Measurements from ENCODE around the gene FGF5. TPM values are rescaled to one million over a fixed set of nuclear protein-coding genes. Genes with fewer than 3 reads are reported as not detected.

Gene FGF5
- total RNA-seq, 1 experiment from 2014 or later: not detected

DNA sequence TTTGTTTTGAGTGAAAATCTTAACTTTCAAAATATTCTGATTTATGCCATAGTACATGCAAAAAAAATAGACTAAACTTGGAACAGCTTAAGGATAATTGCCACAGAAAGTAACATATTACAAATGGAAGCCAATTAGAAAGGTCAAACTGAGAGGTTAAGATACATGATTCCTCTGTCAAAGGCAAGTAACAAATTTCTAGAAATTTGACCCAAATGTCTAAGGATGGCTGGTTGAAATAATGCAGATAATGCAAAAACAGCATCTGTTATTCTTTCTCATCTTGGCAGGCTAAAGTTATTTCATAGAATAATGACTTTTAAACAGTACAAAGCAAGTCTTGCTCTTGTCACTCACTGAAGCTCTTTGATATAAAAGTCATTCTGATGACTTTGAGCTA lies 10.5 kb downstream of the FGF5 start:
- DNase-seq: no peak
- Histone ChIP-seq H3K56ac (ENCODE audit: insufficient read length, low read depth, low read length) (no peak overlapping the region), H3K18ac (ENCODE audit: insufficient read length, low read depth, low read length) (no peak overlapping the region)

More for the DNA sequence above, 10.5 kb downstream of the FGF5 start:
- no peak overlapping the region for H2BK120ac ChIP-seq (ENCODE audit: low read depth, low read length, poor library complexity, severe bottlenecking)
- no peak overlapping the region for H3K4ac ChIP-seq (ENCODE audit: low read depth, low read length)
- H3K79me1 ChIP-seq (ENCODE audit: insufficient read depth, low read depth, low read length, poor library complexity, severe bottlenecking): no peaks in the 10 kb centered on the region
- no peak overlapping the region for H3K14ac ChIP-seq (ENCODE audit: insufficient read depth, low read length)
- H3K27ac ChIP-seq (ENCODE audit: insufficient read length, low read depth, low read length): no peak overlapping the region
- no peaks in the 10 kb centered on the region for H3K9me3 ChIP-seq (ENCODE audit: control insufficient read depth, low read depth, low read length)
- H3K4me1 Mint-ChIP-seq: peaks cover 6 to 7% of the 10 kb centered on the region in 2 experiments; a peak in 3 of 4 replicates
- no peaks in the 10 kb centered on the region for H3K9me3 Mint-ChIP-seq
- no peaks in the 10 kb centered on the region for H3K4me1 ChIP-seq (ENCODE audit: insufficient read depth, low read length)
- no peaks in the 10 kb centered on the region; the same call in 1 of the 2 replicates for H3K27me3 ChIP-seq (ENCODE audit: insufficient read depth, low read length)
- no peak overlapping the region for H4K8ac ChIP-seq (replicated peaks; ENCODE audit: insufficient read length, low read depth, low read length)
- H2BK15ac ChIP-seq (ENCODE audit: low read depth, low read length): no peak overlapping the region
- no peak overlapping the region for H3K4me3 Mint-ChIP-seq
- H2BK12ac ChIP-seq (ENCODE audit: insufficient read length, low read depth, low read length): no peak overlapping the region
- H3K36me3 Mint-ChIP-seq (ENCODE audit: insufficient read depth in 1 of 3, low read depth in 3 of 3): no peaks in the 10 kb centered on the region
- no peak overlapping the region for H3K27ac Mint-ChIP-seq
- no peaks in the 10 kb centered on the region for H3K79me2 ChIP-seq (ENCODE audit: insufficient read depth, low read length)
- H4K91ac ChIP-seq (ENCODE audit: insufficient read length, low read depth, low read length): no peak overlapping the region
- no peak overlapping the region for H3K4me2 ChIP-seq (ENCODE audit: insufficient read depth, insufficient read length, low read length)
- H3K9ac ChIP-seq (ENCODE audit: extremely low read depth, insufficient read length, low read length): no peak overlapping the region
- no peaks in the 10 kb centered on the region for H4K20me1 ChIP-seq (ENCODE audit: control insufficient read depth, insufficient read depth, insufficient read length)
- no peak overlapping the region for H2AK5ac ChIP-seq (ENCODE audit: insufficient read length, low read length)
- peaks cover 10% of the 10 kb centered on the region for H3K27me3 Mint-ChIP-seq (ENCODE audit: low read depth)
- no peak for TF ChIP-seq CTCF (conservative IDR thresholded peaks at IDR 0.05)
- H2AFZ ChIP-seq (ENCODE audit: low read length): no peak overlapping the region
- H3K23me2 ChIP-seq (ENCODE audit: insufficient read length, low read depth, low read length, poor library complexity, severe bottlenecking): no peaks in the 10 kb centered on the region
- no peak overlapping the region for H4K5ac ChIP-seq (ENCODE audit: insufficient read length, low read depth, low read length)
- no peak overlapping the region for H2BK5ac ChIP-seq (ENCODE audit: insufficient read length, low read length)
- no peak overlapping the region for H3K23ac ChIP-seq (ENCODE audit: insufficient read length, low read depth, low read length)
- no peak overlapping the region for H2BK20ac ChIP-seq (ENCODE audit: low read depth, low read length, poor library complexity, severe bottlenecking)
- no peak overlapping the region for H3T11ph ChIP-seq (ENCODE audit: low read length)
